CD14-positive monocyte (primary cell): Measurements from ENCODE around the gene LRRD1. TPM values are rescaled to one million over a fixed set of nuclear protein-coding genes. Genes with fewer than 3 reads are reported as not detected.

Source experiments
- DNase-seq, 3 donors: peaks; one replicate each; pipeline ENCODE4 v3.0.0-alpha.2; 2011 to 2022
- H2AFZ ChIP-seq: 2 replicates; pipeline ENCODE4 v1.6.0; 2012; ENCODE audit warnings: mild to moderate bottlenecking, low read depth, low read length, inconsistent platforms; ENCODE audit not compliant: insufficient read depth, poor library complexity, severe bottlenecking
- H3K27ac ChIP-seq, 2 donors: 1 replicate in 1 of 2; 2 replicates in 1 of 2; pipeline ENCODE4 v1.5.1; 2012 to 2013; ENCODE audit warnings: low read length in 2 of 2, control low read depth in 1 of 2, inconsistent platforms in 1 of 2, low read depth in 1 of 2, mild to moderate bottlenecking in 1 of 2
- H3K27me3 ChIP-seq, 2 donors: one replicate each; pipeline versions ENCODE4 v1.6.0 to v1.6.1; 2011 to 2013; ENCODE audit warnings: low read length in 2 of 2; ENCODE audit not compliant: control insufficient read depth in 2 of 2, insufficient read depth in 2 of 2
- H3K36me3 ChIP-seq, 2 donors: replicated peaks in 1 of 2; 1 replicate in 1 of 2; 2 replicates in 1 of 2; pipeline versions ENCODE4 v1.5.1 to v1.6.1; 2012 to 2013; ENCODE audit warnings: low read length in 2 of 2, control low read depth in 1 of 2, inconsistent platforms in 1 of 2, mild to moderate bottlenecking in 1 of 2; ENCODE audit not compliant: insufficient read depth in 2 of 2, control insufficient read depth in 1 of 2
- H3K4me1 ChIP-seq, 2 donors: 1 replicate in 1 of 2; 2 replicates in 1 of 2; pipeline versions ENCODE4 v1.5.1 to v1.6.1; 2012 to 2013; ENCODE audit warnings: low read length in 2 of 2, control low read depth in 1 of 2, inconsistent platforms in 1 of 2, mild to moderate bottlenecking in 1 of 2, moderate library complexity in 1 of 2; ENCODE audit not compliant: insufficient read depth in 2 of 2, control insufficient read depth in 1 of 2
- H3K4me2 ChIP-seq: replicated peaks from 2 replicates; pipeline ENCODE3; 2012; ENCODE audit warnings: low read length, moderate library complexity, mild to moderate bottlenecking; ENCODE audit not compliant: poor library complexity, severe bottlenecking; ENCODE audit errors: extremely low read depth
- H3K4me3 ChIP-seq, 3 experiments: fragments of 200-600 bp in 1 of 3; sonication (generic) in 1 of 3; replicated peaks in 1 of 3; 1 replicate in 2 of 3; 2 replicates in 1 of 3; pipeline ENCODE4 v1.5.1; 2011 to 2013; ENCODE audit warnings: low read length in 3 of 3, mild to moderate bottlenecking in 3 of 3, control low read depth in 2 of 3, low read depth in 2 of 3, inconsistent platforms in 1 of 3, moderate library complexity in 1 of 3
- H3K79me2 ChIP-seq: 2 replicates; pipeline ENCODE4 v1.6.0; 2012; ENCODE audit warnings: mild to moderate bottlenecking, control low read depth, inconsistent platforms, low read length, moderate library complexity; ENCODE audit not compliant: insufficient read depth
- H3K9ac ChIP-seq: 2 replicates; pipeline ENCODE4 v1.6.0; 2017; ENCODE audit warnings: low read length, mild to moderate bottlenecking; ENCODE audit not compliant: insufficient read depth, poor library complexity, severe bottlenecking
- H3K9me3 ChIP-seq, 2 donors: replicated peaks in 1 of 2; 1 replicate in 1 of 2; 2 replicates in 1 of 2; pipeline versions ENCODE4 v1.5.1 to v1.6.1; 2012 to 2013; ENCODE audit warnings: low read length in 2 of 2, control low read depth in 1 of 2; ENCODE audit not compliant: control insufficient read depth in 1 of 2, insufficient read depth in 1 of 2
- H4K20me1 ChIP-seq: 2 replicates; pipeline ENCODE4 v1.6.0; 2012; ENCODE audit warnings: mild to moderate bottlenecking, low read length, control low read depth, moderate library complexity; ENCODE audit not compliant: insufficient read depth
- H3K27ac Mint-ChIP-seq, 7 donors: one replicate each; pipeline ENCODE4 v1.8.0; 2020; ENCODE audit warnings: mild to moderate bottlenecking in 7 of 7, mixed read lengths in 7 of 7, moderate library complexity in 6 of 7, inconsistent platforms in 2 of 7
- H3K27me3 Mint-ChIP-seq, 3 donors: one replicate each; pipeline ENCODE4 v1.8.0; 2021 to 2022; ENCODE audit warnings: low read depth in 3 of 3, mild to moderate bottlenecking in 3 of 3, mixed read lengths in 3 of 3, moderate library complexity in 3 of 3, inconsistent platforms in 1 of 3
- H3K36me3 Mint-ChIP-seq, 2 donors: one replicate each; pipeline ENCODE4 v1.8.0; 2020; ENCODE audit warnings: mixed read lengths in 2 of 2, inconsistent platforms in 1 of 2, mild to moderate bottlenecking in 1 of 2
- H3K4me1 Mint-ChIP-seq: one replicate; pipeline ENCODE4 v1.8.0; 2020; ENCODE audit warnings: mild to moderate bottlenecking, mixed read lengths
- H3K4me3 Mint-ChIP-seq, 2 donors: one replicate each; pipeline ENCODE4 v1.8.0; 2020; ENCODE audit warnings: mild to moderate bottlenecking in 2 of 2, mixed read lengths in 2 of 2, moderate library complexity in 1 of 2
- H3K9me3 Mint-ChIP-seq, 7 donors: one replicate each; pipeline ENCODE4 v1.8.0; 2020 to 2022; ENCODE audit warnings: mixed read lengths in 7 of 7, mild to moderate bottlenecking in 6 of 7, moderate library complexity in 6 of 7, inconsistent platforms in 2 of 7
- CTCF ChIP-seq: fragments of 200-600 bp; IDR thresholded peaks from one replicate; pipeline ENCODE4 v1.8.0; 2022; ENCODE audit warnings: antibody characterized with exemption, mild to moderate bottlenecking
- WGBS: methylation state at CpG from one replicate; pipeline ENCODE4 v1.1.5; 2013; ENCODE audit warnings: missing lambda C conversion rate; ENCODE audit not compliant: insufficient coverage; 5-methylcytosine and 5-hydroxymethylcytosine counted together
- intact Hi-C, 2 donors: fragments of 100-400 bp; cut with micrococcal nuclease; formaldehyde crosslinking; loops; one replicate each; pipeline versions ENCODE4 v1.15.0 to v1.15.1; 2023
- polyA minus RNA-seq: library from RNA; depleted of rRNA, polyadenylated mRNA; stranded (reverse); fragments of >200 nt; gene quantifications from 2 replicates; pipeline ENCODE4 v1.2.3, GENCODE V29; 2012
- polyA plus RNA-seq, 3 donors: library from polyadenylated mRNA; depleted of rRNA in 1 of 3; unstranded in 2 of 3; stranded (reverse) in 1 of 3; fragments of 300-500 nt in 2 of 3; fragments of >200 nt in 1 of 3; fragmentation: Illumina TruSeq in 2 of 3; gene quantifications; 1 replicate in 2 of 3; 2 replicates in 1 of 3; pipeline ENCODE4 v1.2.3, GENCODE V29; 2012 to 2021
- total RNA-seq, 12 experiments: library from RNA in 1 of 12; stranded (reverse) in 1 of 12; fragments of 120-200 nt in 1 of 12; gene quantifications; one replicate each; pipeline ENCODE4 v1.2.4 and lab custom pipeline; 2013 to 2026; ENCODE audit warnings: mixed read lengths in 6 of 12, inconsistent platforms in 1 of 12

The LRRD1 gene
- not detected for total RNA-seq (2013)
- polyA plus RNA-seq (not detected), polyA minus RNA-seq (not detected in 2 replicates), total RNA-seq (lab: John Stamatoyannopoulos, UW) (0 to 0.92 (median 0.08) reads per million in 11 experiments)

GRCh38 chr7:92178928-92179924 is at the start of gene LRRD1:
Gene LRRD1, minus strand, starts transcription at chr7:92179142. Its CDS starts 13,940 bp downstream, at chr7:92165202.
- H3K27ac Mint-ChIP-seq = peak within 1 kb of the TSS in 1 of 7 donors; percentile 24
- peak; percentile 99 for TF ChIP-seq CTCF
- H3K27me3 Mint-ChIP-seq = peaks cover 17 to 23% (median 17%) of the 10 kb centered on the region in 3 donors
- Histone ChIP-seq H3K9ac (peak within 1 kb of the TSS; percentile 71), H2AFZ (peak within 1 kb of the TSS; percentile 97), H3K27me3 (peaks cover 0 to 15% of the 10 kb centered on the region in 2 donors), H3K36me3 (no peaks in the 10 kb centered on the region), H3K27ac (no peak within 1 kb of the TSS), H3K79me2 (no peaks in the 10 kb centered on the region), H3K4me2 (peak within 1 kb of the TSS; percentile 81), H3K9me3 (no peaks in the 10 kb centered on the region), H3K4me1 (peaks cover 8% of the 10 kb centered on the region in 2 donors), H3K4me3 (peak within 1 kb of the TSS; percentile 39 to 76 (median 49)), H4K20me1 (no peaks in the 10 kb centered on the region)
- DNase-seq = peak; percentile 71 to 80 (median 79)
- peak within 1 kb of the TSS; percentile 82 to 93 for H3K4me3 Mint-ChIP-seq
- peaks cover 11% of the 10 kb centered on the region for H3K4me1 Mint-ChIP-seq
- H3K36me3 Mint-ChIP-seq = no peaks in the 10 kb centered on the region
- intact Hi-C loops = no loop called here
- peaks cover under 1 to 8% (median 5%) of the 10 kb centered on the region in 7 donors for H3K9me3 Mint-ChIP-seq
- WGBS = 3% methylated on average over 54 of the region's 60 CpGs

- no peaks in the 10 kb centered on the region for H3K79me2 ChIP-seq
- H3K27ac ChIP-seq = no peak overlapping the region
- no peaks in the 10 kb centered on the region for H3K27me3 ChIP-seq
- H2AFZ ChIP-seq = no peak overlapping the region
- no peaks in the 10 kb centered on the region for H3K4me1 Mint-ChIP-seq
- H3K4me3 Mint-ChIP-seq = no peak overlapping the region
- no peaks in the 10 kb centered on the region for H4K20me1 ChIP-seq
- no peak overlapping the region for H3K4me3 ChIP-seq
- no peaks in the 10 kb centered on the region for H3K9me3 Mint-ChIP-seq
- no peaks in the 10 kb centered on the region for H3K9me3 ChIP-seq
- intact Hi-C loops = no loop called here
- H3K36me3 Mint-ChIP-seq = peaks cover 61 to 75% of the 10 kb centered on the region in 2 donors
- no peak overlapping the region for H3K27ac Mint-ChIP-seq
- H3K4me2 ChIP-seq = no peak overlapping the region
- 100% methylated on average over 2 of the region's 2 CpGs for WGBS
- peaks cover 79 to 95% of the 10 kb centered on the region in 2 donors for H3K36me3 ChIP-seq
- no peak overlapping the region for H3K9ac ChIP-seq
- no peak for DNase-seq
- H3K27me3 Mint-ChIP-seq = no peaks in the 10 kb centered on the region
- no peak for TF ChIP-seq CTCF
- no peaks in the 10 kb centered on the region for H3K4me1 ChIP-seq
Measured at GRCh38 chr7:92228742-92229141, 49.8 kb upstream of the LRRD1 start.
